ENCODE data around the gene KLHL7. TPM values are rescaled to one million over a fixed set of nuclear protein-coding genes. Genes with fewer than 3 reads are reported as not detected.
"Not testable (repeated sequence)": the region's sequence is repeated elsewhere in the genome, so short reads cannot be mapped to it uniquely, and the experiment has no call there.

The KLHL7 gene
- total RNA-seq, 1 donor from 2014 or later, result 17.7 TPM

- peak; percentile 6 to 20 for DNase-seq (ENCODE audit: low read depth in 2 of 2)
Measured at GRCh38 chr7:23107781-23108180, 2.2 kb downstream of the KLHL7 start.

- DNase-seq (ENCODE audit: low read depth in 2 of 2), result no peak
Measured at GRCh38 chr7:23108995-23109394, 3.4 kb downstream of the KLHL7 start.

GRCh38 chr7:23109470-23109869 lies 3.9 kb downstream of the KLHL7 start:
- no peak for DNase-seq (ENCODE audit: low read depth in 2 of 2)

- no peak for DNase-seq (ENCODE audit: low read depth in 2 of 2)
Measured at GRCh38 chr7:23114896-23115295, 9.3 kb downstream of the KLHL7 start.

GRCh38 chr7:23115991-23116390 lies 10.4 kb downstream of the KLHL7 start:
- DNase-seq (ENCODE audit: low read depth in 2 of 2), result no peak

- DNase-seq (ENCODE audit: low read depth in 2 of 2), result no peak
Measured at GRCh38 chr7:23117841-23118240, 12.3 kb downstream of the KLHL7 start.

- no peak for DNase-seq (ENCODE audit: low read depth in 2 of 2)
Measured at GRCh38 chr7:23120106-23120505, 14.5 kb downstream of the KLHL7 start.

- no peak for DNase-seq (ENCODE audit: low read depth in 2 of 2)
Measured at GRCh38 chr7:23121165-23121564, 15.6 kb downstream of the KLHL7 start.

- no peak for DNase-seq (ENCODE audit: low read depth in 2 of 2)
Measured at GRCh38 chr7:23123007-23123406, 17.4 kb downstream of the KLHL7 start.

GRCh38 chr7:23123465-23123864 lies 17.9 kb downstream of the KLHL7 start:
- no peak for DNase-seq (ENCODE audit: low read depth in 2 of 2)

GRCh38 chr7:23129036-23129435 lies 23.5 kb downstream of the KLHL7 start:
- no peak for DNase-seq (ENCODE audit: low read depth in 2 of 2)

- not testable (repeated sequence) for DNase-seq (ENCODE audit: low read depth in 2 of 2)
Measured at GRCh38 chr7:23131799-23132198, 26.2 kb downstream of the KLHL7 start.

- no peak for DNase-seq (ENCODE audit: low read depth in 2 of 2)
Measured at GRCh38 chr7:23133797-23134196, 28.2 kb downstream of the KLHL7 start.

- no peak for DNase-seq (ENCODE audit: low read depth in 2 of 2)
Measured at GRCh38 chr7:23135755-23136154, 30.2 kb downstream of the KLHL7 start.

GRCh38 chr7:23136216-23136615 lies 30.6 kb downstream of the KLHL7 start:
- no peak for DNase-seq (ENCODE audit: low read depth in 2 of 2)

- no peak for DNase-seq (ENCODE audit: low read depth in 2 of 2)
Measured at GRCh38 chr7:23157679-23158078, 52.1 kb downstream of the KLHL7 start.

GRCh38 chr7:23158546-23158945 lies 53.0 kb downstream of the KLHL7 start:
- no peak for DNase-seq (ENCODE audit: low read depth in 2 of 2)

- no peak for DNase-seq (ENCODE audit: low read depth in 2 of 2)
Measured at GRCh38 chr7:23161482-23161881, 55.9 kb downstream of the KLHL7 start.

GRCh38 chr7:23164846-23165245 lies 59.3 kb downstream of the KLHL7 start:
- DNase-seq (ENCODE audit: low read depth in 2 of 2), result no peak

GRCh38 chr7:23165316-23165715 lies 59.7 kb downstream of the KLHL7 start:
- DNase-seq (ENCODE audit: low read depth in 2 of 2), result no peak

- peak; percentile 2 to 56 for DNase-seq (ENCODE audit: low read depth in 2 of 2)
Measured at GRCh38 chr7:23167691-23168090, 62.1 kb downstream of the KLHL7 start.

GRCh38 chr7:23168111-23168885 lies 62.7 kb downstream of the KLHL7 start:
- peak; percentile 48 to 87 for DNase-seq (ENCODE audit: low read depth in 2 of 2)

- no peak for DNase-seq (ENCODE audit: low read depth in 2 of 2)
Measured at GRCh38 chr7:23175938-23176337, 70.4 kb downstream of the KLHL7 start.
